ENCODE results near the gene PALB2.
A peak's percentile ranks its signal among the peaks of the same experiment; 100 is the strongest.

The PALB2 gene

DNA sequence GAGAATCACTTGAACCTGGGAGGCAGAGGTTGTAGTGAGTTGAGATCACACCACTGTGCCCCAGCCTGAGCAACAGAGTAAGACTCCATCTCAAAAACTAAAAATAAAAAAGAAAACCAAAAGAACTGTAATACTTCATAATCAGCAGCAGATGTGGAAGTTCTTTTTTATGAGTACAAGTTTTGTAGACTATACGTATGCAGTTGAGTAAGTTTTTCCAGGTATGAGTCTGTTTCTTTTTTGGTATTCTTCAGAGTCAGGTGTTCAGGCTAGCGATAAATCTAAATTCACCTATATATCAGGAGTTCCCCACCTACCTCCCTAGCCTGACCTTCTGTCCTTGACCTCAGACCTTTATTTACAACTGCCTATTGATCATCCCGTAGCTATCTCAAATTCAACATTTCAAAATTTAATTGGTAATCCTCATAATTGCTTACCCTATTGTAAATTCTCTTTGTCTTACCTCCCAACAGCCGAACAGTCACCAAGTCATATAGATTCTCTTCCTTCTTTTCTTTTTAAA, 10.9 kb upstream of the PALB2 start:
- TF ChIP-seq, protein P1, sequence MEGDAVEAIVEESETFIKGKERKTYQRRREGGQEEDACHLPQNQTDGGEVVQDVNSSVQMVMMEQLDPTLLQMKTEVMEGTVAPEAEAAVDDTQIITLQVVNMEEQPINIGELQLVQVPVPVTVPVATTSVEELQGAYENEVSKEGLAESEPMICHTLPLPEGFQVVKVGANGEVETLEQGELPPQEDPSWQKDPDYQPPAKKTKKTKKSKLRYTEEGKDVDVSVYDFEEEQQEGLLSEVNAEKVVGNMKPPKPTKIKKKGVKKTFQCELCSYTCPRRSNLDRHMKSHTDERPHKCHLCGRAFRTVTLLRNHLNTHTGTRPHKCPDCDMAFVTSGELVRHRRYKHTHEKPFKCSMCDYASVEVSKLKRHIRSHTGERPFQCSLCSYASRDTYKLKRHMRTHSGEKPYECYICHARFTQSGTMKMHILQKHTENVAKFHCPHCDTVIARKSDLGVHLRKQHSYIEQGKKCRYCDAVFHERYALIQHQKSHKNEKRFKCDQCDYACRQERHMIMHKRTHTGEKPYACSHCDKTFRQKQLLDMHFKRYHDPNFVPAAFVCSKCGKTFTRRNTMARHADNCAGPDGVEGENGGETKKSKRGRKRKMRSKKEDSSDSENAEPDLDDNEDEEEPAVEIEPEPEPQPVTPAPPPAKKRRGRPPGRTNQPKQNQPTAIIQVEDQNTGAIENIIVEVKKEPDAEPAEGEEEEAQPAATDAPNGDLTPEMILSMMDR (IDR thresholded peaks at IDR 0.05), result no peak
- peaks cover 63% of the 10 kb centered on the region for H3K36me3 Mint-ChIP-seq (ENCODE audit: low read depth)
- peaks cover 1% of the 10 kb centered on the region for H3K9me3 Mint-ChIP-seq
- no peak for DNase-seq
- H3K4me1 Mint-ChIP-seq, result no peaks in the 10 kb centered on the region
- no peak overlapping the region for H3K27ac Mint-ChIP-seq
- no peak overlapping the region for H3K4me3 Mint-ChIP-seq
- no peaks in the 10 kb centered on the region for H3K27me3 Mint-ChIP-seq (ENCODE audit: low read depth, poor library complexity)

DNA sequence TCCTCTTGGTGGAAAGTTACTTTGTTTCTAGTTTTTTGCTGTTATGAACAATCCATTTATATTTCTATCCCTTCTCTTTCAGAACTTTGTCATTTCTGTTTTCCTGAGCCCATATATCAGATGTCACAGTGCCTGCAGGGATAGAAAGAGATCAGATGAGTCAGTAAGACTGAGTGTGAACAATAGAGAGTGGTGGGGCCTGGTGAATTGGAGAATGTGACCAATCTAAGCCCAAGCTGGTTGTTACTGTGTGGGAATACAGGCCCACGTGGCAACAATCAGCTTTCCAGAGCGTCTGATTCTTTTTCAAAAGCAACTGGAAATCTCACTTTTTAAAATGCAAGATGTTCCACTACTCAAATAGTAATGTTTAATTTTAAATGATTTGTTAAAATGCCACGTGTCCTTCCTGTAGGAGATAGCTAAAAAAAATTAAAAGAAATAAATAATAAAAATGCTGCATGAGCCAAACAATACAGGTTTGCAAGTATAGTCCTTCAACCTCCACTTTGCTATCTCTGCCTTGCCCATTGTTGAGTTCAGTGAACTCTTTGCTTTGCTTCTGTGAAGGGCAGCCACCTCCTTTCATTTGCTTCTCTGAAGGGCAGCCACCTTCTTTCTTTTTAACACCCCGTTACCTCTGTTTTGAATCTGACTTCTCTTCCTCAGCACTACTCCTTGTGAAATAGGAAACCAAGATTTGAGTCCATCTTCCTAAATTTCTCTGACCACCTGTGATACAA, 9.7 kb upstream of the PALB2 start:
- TF ChIP-seq, protein P1 (IDR thresholded peaks at IDR 0.05), result no peak
- Mint-ChIP-seq H3K4me3 (no peak overlapping the region), H3K9me3 (peaks cover 12% of the 10 kb centered on the region), H3K27ac (peak overlapping the region; percentile 8), H3K4me1 (no peaks in the 10 kb centered on the region), H3K36me3 (ENCODE audit: low read depth) (peaks cover 70% of the 10 kb centered on the region), H3K27me3 (ENCODE audit: low read depth, poor library complexity) (no peaks in the 10 kb centered on the region)
- DNase-seq, result no peak

DNA sequence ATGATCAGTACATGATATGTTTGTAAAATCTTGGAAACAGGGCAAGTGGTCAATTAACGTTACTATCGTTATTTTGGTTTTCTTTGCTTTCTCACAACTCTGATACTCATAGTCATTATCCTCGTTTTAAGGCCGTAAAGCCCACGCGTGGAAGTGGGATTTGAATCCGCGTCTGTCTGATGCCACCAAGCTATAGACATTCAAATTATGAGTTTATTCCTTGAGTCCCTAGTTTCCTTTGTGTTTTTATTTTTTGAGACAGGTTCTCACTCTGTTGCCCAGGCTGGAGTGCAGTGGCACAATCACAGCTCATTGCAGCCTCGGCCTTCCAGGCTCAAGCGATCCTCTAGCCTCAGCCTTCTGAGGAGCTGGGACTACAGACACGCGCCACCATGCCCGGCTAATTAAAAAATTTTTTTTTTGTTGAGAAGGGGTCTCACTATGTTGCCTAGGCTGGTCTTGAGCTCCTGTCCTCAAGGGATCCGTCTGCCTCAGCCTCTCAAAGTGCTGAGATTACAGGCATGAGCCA, 1.2 kb upstream of the PALB2 start:
- peak overlapping the region; percentile 99 for H3K4me3 Mint-ChIP-seq
- peaks cover 13% of the 10 kb centered on the region for H3K9me3 Mint-ChIP-seq
- peaks cover 29% of the 10 kb centered on the region for H3K4me1 Mint-ChIP-seq
- peak overlapping the region; percentile 99 for H3K27ac Mint-ChIP-seq
- no peaks in the 10 kb centered on the region for H3K27me3 Mint-ChIP-seq (ENCODE audit: low read depth, poor library complexity)
- peaks cover 33% of the 10 kb centered on the region for H3K36me3 Mint-ChIP-seq (ENCODE audit: low read depth)
- TF ChIP-seq, protein P1 (IDR thresholded peaks at IDR 0.05), result no peak
- no peak for DNase-seq

DNA sequence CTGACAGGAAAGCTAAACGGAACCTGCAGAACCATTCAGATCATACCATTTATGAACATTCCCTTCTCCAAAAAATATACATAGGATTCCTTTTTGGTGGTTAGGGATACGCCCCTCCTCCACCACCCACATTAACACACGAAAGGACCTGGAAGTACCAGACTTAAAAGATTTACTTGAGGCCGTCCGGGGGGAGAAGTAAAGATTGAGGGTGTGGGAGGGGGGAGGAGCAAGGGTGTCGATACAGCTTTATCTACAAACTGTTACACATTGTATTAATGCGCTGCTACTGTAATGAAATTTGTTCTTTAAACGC, 537 bp downstream of the PALB2 start:
- Mint-ChIP-seq H3K27me3 (ENCODE audit: low read depth, poor library complexity) (no peaks in the 10 kb centered on the region), H3K36me3 (ENCODE audit: low read depth) (peaks cover 27% of the 10 kb centered on the region), H3K4me1 (peaks cover 29% of the 10 kb centered on the region), H3K4me3 (peak overlapping the region; percentile 99), H3K9me3 (no peaks in the 10 kb centered on the region), H3K27ac (peak overlapping the region; percentile 99)
- no peak for DNase-seq
- TF ChIP-seq, protein P1 (IDR thresholded peaks at IDR 0.05), result no peak

DNA sequence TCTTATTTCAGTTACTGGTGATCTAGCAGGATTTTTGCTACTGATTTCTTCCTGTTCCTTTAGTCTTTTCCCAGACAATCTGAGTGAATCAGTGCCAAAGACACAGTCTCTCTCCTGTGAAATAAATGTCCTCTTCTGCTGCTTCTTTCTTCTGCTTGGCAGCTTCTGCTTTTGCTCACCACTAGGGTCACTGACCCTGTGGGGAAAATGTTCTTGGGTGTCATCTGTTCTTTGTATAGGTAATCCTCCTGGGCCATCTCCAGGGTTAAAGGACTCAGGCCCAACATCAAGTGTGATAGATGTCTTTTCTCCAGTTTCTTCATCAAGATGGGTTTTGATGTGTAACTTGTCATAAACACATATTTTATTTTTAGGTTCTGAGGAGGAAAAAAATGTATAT, 5.2 kb downstream of the PALB2 start:
- Mint-ChIP-seq H3K4me3 (no peak overlapping the region), H3K27ac (peak overlapping the region; percentile 88), H3K9me3 (no peaks in the 10 kb centered on the region), H3K27me3 (ENCODE audit: low read depth, poor library complexity) (no peaks in the 10 kb centered on the region), H3K36me3 (ENCODE audit: low read depth) (peaks cover 38% of the 10 kb centered on the region), H3K4me1 (peaks cover 14% of the 10 kb centered on the region)
- TF ChIP-seq, protein P1 (IDR thresholded peaks at IDR 0.05), result no peak
- DNase-seq, result no peak
